ENCODE data around the gene GMDS. TPM values are rescaled to one million over a fixed set of nuclear protein-coding genes. Genes with fewer than 3 reads are reported as not detected.

GMDS gene
- total RNA-seq, 8 experiments from 2014 or later, result 4.5 to 61.7 (median 6.9) TPM

- no peak overlapping the region for H3K27ac ChIP-seq
- H3K4me1 ChIP-seq (replicated peaks in 1 of 2), result peaks cover 6 to 8% of the 10 kb centered on the region in 2 donors
- no peak overlapping the region for H3K4me3 ChIP-seq
- in situ Hi-C loops (cut with MboI; ENCODE audit: low pct_unique_long_range_greater_than_20kb in 2 of 9, low sequenced_read_pairs in 9 of 9, unreplicated experiment in 9 of 9), result no loop called here
- no peak for ATAC-seq (replicated peaks in 6 of 8)
- WGBS, 10 experiments, result 88 to 100% (median 93%) methylated on average over 2 to 4 of the region's 4 CpGs; no CpG with 5 or more reads in 1 of the 10 experiments
Observed at GRCh38 chr6:1667805-1668175, 577.6 kb downstream of the GMDS start.

- H3K4me1 ChIP-seq (replicated peaks in 1 of 2), result peaks cover 6 to 8% of the 10 kb centered on the region in 2 donors
- 61 to 100% (median 84%) methylated on average over 2 to 6 of the region's 6 CpGs for WGBS, 10 experiments
Observed at GRCh38 chr6:1667012-1667804, 578.2 kb downstream of the GMDS start.

GRCh38 chr6:1665214-1665613 is 580.2 kb downstream of the GMDS start:
- ATAC-seq (replicated peaks in 6 of 8), result no peak
- Histone ChIP-seq H3K4me1 (replicated peaks in 1 of 2) (peaks cover 6 to 8% of the 10 kb centered on the region in 2 donors), H3K4me3 (no peak overlapping the region), H3K27ac (no peak overlapping the region)
- WGBS, 10 experiments, result 40 to 90% (median 70%) methylated on average over 1 to 2 of the region's 2 CpGs; no CpG with 5 or more reads in 3 of the 10 experiments
- in situ Hi-C loops (cut with MboI; ENCODE audit: low pct_unique_long_range_greater_than_20kb in 2 of 9, low sequenced_read_pairs in 9 of 9, unreplicated experiment in 9 of 9), result no loop called here

More at GRCh38 chr6:1667012-1667804, 578.2 kb downstream of the GMDS start:
- H3K27ac ChIP-seq, result no peak overlapping the region
- no peak overlapping the region for H3K4me3 ChIP-seq
- in situ Hi-C loops (cut with MboI; ENCODE audit: low pct_unique_long_range_greater_than_20kb in 2 of 9, low sequenced_read_pairs in 9 of 9, unreplicated experiment in 9 of 9), result no loop called here
- ATAC-seq (replicated peaks in 6 of 8), result peak in 1 of 8 experiments; percentile 20

GRCh38 chr6:1664329-1664728 is 581.1 kb downstream of the GMDS start:
- Histone ChIP-seq H3K4me3 (no peak overlapping the region), H3K27ac (no peak overlapping the region), H3K4me1 (replicated peaks in 1 of 2) (peaks cover 6 to 8% of the 10 kb centered on the region in 2 donors)
- WGBS, 10 experiments, result 40 to 96% (median 54%) methylated on average over 2 to 4 of the region's 6 CpGs; no CpG with 5 or more reads in 6 of the 10 experiments
- in situ Hi-C loops (cut with MboI; ENCODE audit: low pct_unique_long_range_greater_than_20kb in 2 of 9, low sequenced_read_pairs in 9 of 9, unreplicated experiment in 9 of 9), result no loop called here
- peak in 4 of 8 experiments; percentile 43 to 56 (median 54) for ATAC-seq (replicated peaks in 6 of 8)

GRCh38 chr6:1663511-1663910 is 581.9 kb downstream of the GMDS start:
- H3K27ac ChIP-seq, result no peak overlapping the region
- peaks cover 6 to 8% of the 10 kb centered on the region in 2 donors for H3K4me1 ChIP-seq (replicated peaks in 1 of 2)
- no peak overlapping the region for H3K4me3 ChIP-seq
- in situ Hi-C loops (cut with MboI; ENCODE audit: low pct_unique_long_range_greater_than_20kb in 2 of 9, low sequenced_read_pairs in 9 of 9, unreplicated experiment in 9 of 9), result no loop called here
- no peak for ATAC-seq (replicated peaks in 6 of 8)
- 100% methylated on average over 1 to 5 of the region's 5 CpGs; no CpG with 5 or more reads in 5 of the 10 experiments for WGBS, 10 experiments

- H3K27ac ChIP-seq, result no peak overlapping the region
- in situ Hi-C loops (cut with MboI; ENCODE audit: low pct_unique_long_range_greater_than_20kb in 2 of 9, low sequenced_read_pairs in 9 of 9, unreplicated experiment in 9 of 9), result no loop called here
- ATAC-seq (replicated peaks in 6 of 8), result no peak
- no peak overlapping the region for H3K4me3 ChIP-seq
- peaks cover 12% of the 10 kb centered on the region in 2 donors for H3K4me1 ChIP-seq (replicated peaks in 1 of 2)
Observed at GRCh38 chr6:1662534-1662933, 582.9 kb downstream of the GMDS start.

- Histone ChIP-seq H3K27ac (no peak overlapping the region), H3K4me3 (no peak overlapping the region), H3K4me1 (replicated peaks in 1 of 2) (peaks cover 14 to 20% of the 10 kb centered on the region in 2 donors)
- in situ Hi-C loops (cut with MboI; ENCODE audit: low pct_unique_long_range_greater_than_20kb in 2 of 9, low sequenced_read_pairs in 9 of 9, unreplicated experiment in 9 of 9), result no loop called here
- no peak for ATAC-seq (replicated peaks in 6 of 8)
- 33 to 100% (median 75%) methylated on average over 1 to 7 of the region's 7 CpGs; no CpG with 5 or more reads in 3 of the 10 experiments for WGBS, 10 experiments
Observed at GRCh38 chr6:1659816-1660215, 585.6 kb downstream of the GMDS start.

- no peak for ATAC-seq (replicated peaks in 6 of 8)
- in situ Hi-C loops (cut with MboI; ENCODE audit: low pct_unique_long_range_greater_than_20kb in 2 of 9, low sequenced_read_pairs in 9 of 9, unreplicated experiment in 9 of 9), result no loop called here
- 72 to 100% (median 91%) methylated on average over 2 to 10 of the region's 15 CpGs for WGBS, 10 experiments
- no peak overlapping the region for H3K4me3 ChIP-seq
- peaks cover 10 to 14% of the 10 kb centered on the region in 2 donors for H3K4me1 ChIP-seq (replicated peaks in 1 of 2)
- no peak overlapping the region for H3K27ac ChIP-seq
Observed at GRCh38 chr6:1658212-1659005, 587.0 kb downstream of the GMDS start.

- H3K27ac ChIP-seq, result no peak overlapping the region
- 50 to 100% (median 83%) methylated on average over 1 to 6 of the region's 7 CpGs; no CpG with 5 or more reads in 1 of the 10 experiments for WGBS, 10 experiments
- in situ Hi-C loops (cut with MboI; ENCODE audit: low pct_unique_long_range_greater_than_20kb in 2 of 9, low sequenced_read_pairs in 9 of 9, unreplicated experiment in 9 of 9), result no loop called here
- no peak overlapping the region for H3K4me3 ChIP-seq
- no peak for ATAC-seq (replicated peaks in 6 of 8)
- peaks cover 10 to 14% of the 10 kb centered on the region in 2 donors for H3K4me1 ChIP-seq (replicated peaks in 1 of 2)
Observed at GRCh38 chr6:1657771-1658165, 587.6 kb downstream of the GMDS start.

GRCh38 chr6:1657116-1657770 is 588.2 kb downstream of the GMDS start:
- in situ Hi-C loops (cut with MboI; ENCODE audit: low pct_unique_long_range_greater_than_20kb in 2 of 9, low sequenced_read_pairs in 9 of 9, unreplicated experiment in 9 of 9), result no loop called here
- H3K4me1 ChIP-seq (replicated peaks in 1 of 2), result peaks cover 10 to 14% of the 10 kb centered on the region in 2 donors
- WGBS, 10 experiments, result 20 to 80% (median 57%) methylated on average over 1 to 10 of the region's 13 CpGs; no CpG with 5 or more reads in 1 of the 10 experiments
- no peak overlapping the region for H3K27ac ChIP-seq
- H3K4me3 ChIP-seq, result no peak overlapping the region
- peak in 5 of 8 experiments; percentile 27 to 62 (median 47) for ATAC-seq (replicated peaks in 6 of 8)

GRCh38 chr6:1654054-1654453 is 591.4 kb downstream of the GMDS start:
- no peak for ATAC-seq (replicated peaks in 6 of 8)
- H3K4me1 ChIP-seq (replicated peaks in 1 of 2), result peaks cover 10 to 14% of the 10 kb centered on the region in 2 donors
- H3K4me3 ChIP-seq, result no peak overlapping the region
- no peak overlapping the region for H3K27ac ChIP-seq
- WGBS, 10 experiments, result 50 to 100% (median 76%) methylated on average over 1 to 4 of the region's 4 CpGs; no CpG with 5 or more reads in 1 of the 10 experiments
- in situ Hi-C loops (cut with MboI; ENCODE audit: low pct_unique_long_range_greater_than_20kb in 2 of 9, low sequenced_read_pairs in 9 of 9, unreplicated experiment in 9 of 9), result no loop called here

GRCh38 chr6:1652842-1653241 is 592.6 kb downstream of the GMDS start:
- Histone ChIP-seq H3K27ac (no peak overlapping the region), H3K4me1 (replicated peaks in 1 of 2) (peaks cover 9 to 10% of the 10 kb centered on the region in 2 donors), H3K4me3 (no peak overlapping the region)
- 73 to 100% (median 88%) methylated on average over 1 to 7 of the region's 10 CpGs; no CpG with 5 or more reads in 2 of the 10 experiments for WGBS, 10 experiments
- ATAC-seq (replicated peaks in 6 of 8), result no peak
- in situ Hi-C loops (cut with MboI; ENCODE audit: low pct_unique_long_range_greater_than_20kb in 2 of 9, low sequenced_read_pairs in 9 of 9, unreplicated experiment in 9 of 9), result no loop called here

GRCh38 chr6:1651362-1651761 is 594.0 kb downstream of the GMDS start:
- Histone ChIP-seq H3K4me3 (no peak overlapping the region), H3K4me1 (replicated peaks in 1 of 2) (no peaks in the 10 kb centered on the region), H3K27ac (no peak overlapping the region)
- ATAC-seq (replicated peaks in 6 of 8), result no peak
- 60 to 100% (median 90%) methylated on average over 1 to 3 of the region's 3 CpGs; no CpG with 5 or more reads in 4 of the 10 experiments for WGBS, 10 experiments
- in situ Hi-C loops (cut with MboI; ENCODE audit: low pct_unique_long_range_greater_than_20kb in 2 of 9, low sequenced_read_pairs in 9 of 9, unreplicated experiment in 9 of 9), result no loop called here

Measured in motor neuron (in vitro differentiated cells).